Brain pericyte (primary cell): ENCODE results near the gene LPGAT1.
"Not testable (repeated sequence)": the region's sequence is repeated elsewhere in the genome, so short reads cannot be mapped to it uniquely, and the experiment has no call there.

ENCODE experiments used
- DNase-seq: peaks from one replicate; pipeline ENCODE4 v3.0.0-alpha.2; 2012; ENCODE audit warnings: low read depth, low spot score

Gene LPGAT1

GRCh38 chr1:211830328-211831142 is at the start of gene LPGAT1:
TSS of gene LPGAT1 (minus strand) at chr1:211830763. CDS start at chr1:211829296, 1,467 bp downstream.
- peak; percentile 5 for DNase-seq

- no peak for DNase-seq
These were observed 48.9 kb upstream of the LPGAT1 start for GRCh38 chr1:211879475-211879874.

GRCh38 chr1:211876851-211877590 is 46.5 kb upstream of the LPGAT1 start:
- DNase-seq = no peak

DNA sequence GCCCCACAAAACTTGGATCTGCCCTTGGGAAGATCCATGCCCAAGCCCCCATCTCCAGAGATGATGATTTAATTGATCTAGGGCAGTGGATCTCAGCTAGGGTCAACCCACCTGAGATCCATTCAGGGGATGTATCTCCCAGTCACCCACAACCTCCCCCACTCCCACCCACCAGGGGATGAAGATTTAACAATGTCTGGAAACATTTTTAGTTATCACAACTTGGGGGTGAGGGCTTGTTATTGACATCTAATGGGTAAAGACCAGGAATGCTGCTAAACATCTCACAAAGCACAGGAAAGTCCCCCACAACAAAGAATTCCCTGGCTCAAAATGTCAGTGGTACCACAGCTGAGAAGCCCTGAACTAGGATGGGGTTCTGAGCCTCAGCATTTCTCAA is 45.0 kb upstream of the LPGAT1 start:
- no peak for DNase-seq

DNA sequence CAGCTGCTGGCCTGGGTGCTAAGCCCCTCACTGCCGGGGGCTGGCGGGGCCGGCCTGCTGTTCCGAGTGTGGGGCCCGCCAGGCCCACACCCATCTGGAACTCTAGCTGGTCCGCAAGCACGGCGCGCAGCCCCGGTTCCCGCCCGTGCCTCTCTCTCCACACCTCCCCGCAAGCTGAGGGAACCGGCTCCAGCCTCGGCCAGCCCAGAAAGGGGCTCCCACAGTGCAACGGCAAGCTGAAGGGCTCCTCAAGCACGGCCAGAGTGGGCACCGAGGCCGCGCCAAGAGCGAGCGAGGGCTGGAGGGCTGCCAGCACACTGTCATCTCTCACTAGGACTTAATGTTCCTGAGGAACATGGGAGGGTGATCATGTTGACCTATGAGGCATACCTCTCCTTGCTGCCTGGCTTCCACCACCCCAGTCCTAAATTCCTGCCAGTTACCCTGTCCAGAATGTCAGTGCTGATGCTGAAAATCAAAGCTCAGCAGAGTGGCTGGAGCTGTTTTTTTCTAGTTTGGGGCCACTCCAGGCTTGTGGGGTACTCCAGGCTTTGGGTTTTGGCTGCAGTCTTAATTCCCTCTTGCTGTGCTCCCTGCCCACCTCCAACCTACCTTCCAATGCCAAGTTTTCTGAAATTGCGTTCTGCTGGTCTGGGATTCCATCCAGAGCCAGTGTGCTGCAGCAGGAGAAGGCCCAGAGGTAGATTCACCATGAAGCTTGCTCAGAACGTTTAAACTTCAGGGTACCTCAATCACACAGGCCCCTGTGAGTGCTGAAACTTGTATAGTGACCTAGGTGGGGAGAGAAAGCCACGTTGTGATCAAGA is 44.2 kb upstream of the LPGAT1 start:
- DNase-seq = no peak

- not testable (repeated sequence) for DNase-seq
These were observed 43.2 kb upstream of the LPGAT1 start for GRCh38 chr1:211873731-211874130.

DNA sequence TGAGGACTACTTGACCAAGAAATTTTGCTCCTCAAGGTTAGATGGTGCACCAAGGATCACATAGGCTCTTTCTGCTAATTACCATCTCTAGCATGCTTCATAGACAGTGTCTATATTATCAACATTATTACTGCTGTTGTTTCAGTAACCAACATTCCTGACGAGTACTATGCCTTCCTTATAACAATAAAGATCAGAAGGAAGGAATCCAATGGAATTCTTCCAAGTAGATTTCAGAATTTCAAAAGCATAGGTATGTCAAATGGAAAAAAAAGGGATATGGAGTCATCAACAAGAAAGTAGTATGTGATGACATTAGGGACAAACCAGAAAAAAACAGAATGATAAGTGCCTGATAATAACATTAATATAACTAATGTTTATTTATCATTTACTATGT is 39.6 kb upstream of the LPGAT1 start:
- no peak for DNase-seq

- DNase-seq = no peak
These were observed 34.6 kb upstream of the LPGAT1 start for GRCh38 chr1:211865180-211865579.

- DNase-seq = no peak
These were observed 28.8 kb upstream of the LPGAT1 start for GRCh38 chr1:211859405-211859804.

GRCh38 chr1:211851174-211851573 is 20.6 kb upstream of the LPGAT1 start:
- no peak for DNase-seq

DNA sequence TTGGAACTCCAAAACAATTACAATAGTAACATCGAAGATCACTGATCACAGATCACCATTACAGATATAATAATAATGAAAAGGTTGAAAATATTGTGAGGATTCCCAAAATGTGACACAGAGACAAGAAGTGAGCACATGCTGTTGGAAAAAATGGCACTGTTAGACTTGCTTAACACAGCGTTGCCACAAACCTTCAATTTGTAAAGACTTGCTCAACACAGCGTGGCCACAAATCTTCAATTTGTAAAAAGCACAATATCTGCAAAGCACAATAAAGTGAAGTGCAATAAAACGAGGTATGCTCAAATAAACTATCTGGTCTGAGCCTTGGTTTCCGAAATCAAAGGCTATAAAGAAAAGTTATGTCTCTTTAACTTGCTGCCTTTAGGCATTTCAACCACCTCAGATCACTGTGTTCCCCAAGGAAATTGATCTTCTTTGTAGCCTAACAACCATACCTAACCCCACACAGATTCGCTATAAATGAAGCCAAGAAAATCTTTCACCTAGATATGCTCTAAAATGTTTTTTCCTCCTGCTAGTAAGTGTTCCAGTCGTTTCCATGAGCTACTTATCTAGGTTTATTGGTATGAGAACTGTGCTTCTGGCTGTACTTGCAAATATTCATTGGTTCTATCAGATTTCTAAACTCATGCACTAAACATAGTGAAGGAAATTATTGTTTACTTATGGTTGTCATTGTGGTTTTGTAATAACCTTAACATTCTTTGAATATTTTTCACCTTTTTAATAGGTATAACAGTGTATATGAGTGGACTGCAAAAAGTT is 13.1 kb upstream of the LPGAT1 start:
- DNase-seq = no peak

DNA sequence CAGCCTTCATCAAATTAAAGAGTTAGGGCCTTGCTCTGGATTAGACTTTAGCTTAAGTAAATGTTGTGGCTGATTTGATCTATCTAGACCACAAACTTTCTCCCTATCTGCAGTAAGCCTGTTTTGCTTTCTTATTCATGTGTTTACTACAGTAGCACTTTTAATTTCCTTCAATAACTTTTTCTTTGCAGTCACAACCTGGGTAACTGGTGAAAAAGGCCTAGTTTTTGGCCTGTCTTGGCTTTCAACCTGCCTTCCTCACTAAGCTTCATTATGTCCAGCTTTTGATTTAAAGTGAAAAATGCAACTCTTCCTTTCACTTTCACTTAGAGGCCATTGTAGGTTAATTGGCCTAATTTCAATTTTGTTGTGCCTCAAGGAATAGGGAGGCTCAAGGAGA is 12.5 kb upstream of the LPGAT1 start:
- DNase-seq = no peak

GRCh38 chr1:211842518-211842917 is 12.0 kb upstream of the LPGAT1 start:
- no peak for DNase-seq

DNA sequence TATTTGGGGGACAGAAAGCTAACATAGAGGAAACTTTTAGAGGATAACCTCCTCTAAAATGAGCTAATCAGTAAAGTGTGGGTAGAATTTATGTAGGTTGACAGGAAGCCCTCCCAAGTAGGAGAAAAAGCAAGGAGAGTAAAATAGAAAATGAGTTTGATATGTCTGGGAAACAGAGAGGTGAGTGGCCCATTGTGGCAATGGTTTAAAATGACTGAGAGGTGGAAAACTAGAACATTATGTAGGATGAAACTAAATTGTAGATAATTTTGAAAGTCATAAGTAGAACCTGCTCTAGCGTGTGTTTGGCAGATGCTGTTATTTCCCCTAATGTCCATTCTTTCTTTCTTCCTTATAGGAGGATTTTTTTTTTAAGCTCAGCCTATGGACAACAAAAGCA is 8.5 kb upstream of the LPGAT1 start:
- no peak for DNase-seq

GRCh38 chr1:211833174-211833820 is 2.7 kb upstream of the LPGAT1 start:
- DNase-seq = no peak

GRCh38 chr1:211832661-211833060 is 2.1 kb upstream of the LPGAT1 start:
- no peak for DNase-seq

GRCh38 chr1:211831558-211832323 is 1.2 kb upstream of the LPGAT1 start:
- DNase-seq = no peak

GRCh38 chr1:211830055-211830327 is 572 bp downstream of the LPGAT1 start:
- DNase-seq = no peak

DNA sequence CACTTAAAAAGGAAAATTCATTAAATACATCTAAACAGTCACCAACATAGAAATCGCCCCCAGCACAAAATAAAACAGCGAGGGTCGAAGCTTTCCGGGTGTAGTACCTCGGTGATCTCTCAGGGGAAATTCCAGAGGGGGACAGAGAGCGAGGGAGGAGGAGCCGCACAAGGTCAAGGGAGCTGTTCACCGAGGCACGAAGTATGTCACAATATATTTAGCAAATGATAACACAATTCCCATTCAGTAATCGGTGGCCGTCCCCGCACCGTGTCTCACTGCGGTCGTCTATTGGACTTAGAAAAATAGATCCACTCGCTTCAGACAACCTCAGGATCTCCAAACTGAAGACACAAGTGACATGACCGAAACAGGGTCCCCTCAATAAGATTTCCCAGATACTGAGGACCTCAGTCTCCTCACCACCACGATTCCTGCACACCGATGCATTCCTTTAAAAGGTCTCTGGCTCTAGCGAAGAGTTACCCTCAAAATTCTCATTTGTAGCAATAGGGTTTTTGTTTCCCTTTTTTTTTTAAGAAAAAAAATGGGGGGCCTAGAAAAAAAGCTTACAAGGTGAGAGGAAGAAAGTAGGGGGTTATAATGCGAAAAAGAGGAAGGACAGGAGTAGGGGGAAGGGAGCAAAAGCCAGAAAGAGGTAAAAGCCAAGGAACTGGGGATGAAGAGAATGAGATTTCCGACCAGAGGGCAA is 1.1 kb downstream of the LPGAT1 start:
- DNase-seq = no peak
